VCaP (cell line): Measurements from ENCODE around the gene POLR1B.
"Not testable (repeated sequence)": the region's sequence is repeated elsewhere in the genome, so short reads cannot be mapped to it uniquely, and the experiment has no call there.

Source experiments
- H3K27ac ChIP-seq: fragments of 450-650 bp; 2 replicates; pipeline ENCODE4 v1.5.1; 2017
- TF ChIP-seq, protein P1 (sequence below): fragments of 450-650 bp; conservative IDR thresholded peaks from 2 replicates; pipeline ENCODE4 v1.5.1; 2017; ENCODE audit warnings: mild to moderate bottlenecking, moderate library complexity

Gene POLR1B

GRCh38 chr2:112516801-112517200 is 25.5 kb upstream of the POLR1B start:
- H3K27ac ChIP-seq: no peak overlapping the region
- TF ChIP-seq, protein P1, sequence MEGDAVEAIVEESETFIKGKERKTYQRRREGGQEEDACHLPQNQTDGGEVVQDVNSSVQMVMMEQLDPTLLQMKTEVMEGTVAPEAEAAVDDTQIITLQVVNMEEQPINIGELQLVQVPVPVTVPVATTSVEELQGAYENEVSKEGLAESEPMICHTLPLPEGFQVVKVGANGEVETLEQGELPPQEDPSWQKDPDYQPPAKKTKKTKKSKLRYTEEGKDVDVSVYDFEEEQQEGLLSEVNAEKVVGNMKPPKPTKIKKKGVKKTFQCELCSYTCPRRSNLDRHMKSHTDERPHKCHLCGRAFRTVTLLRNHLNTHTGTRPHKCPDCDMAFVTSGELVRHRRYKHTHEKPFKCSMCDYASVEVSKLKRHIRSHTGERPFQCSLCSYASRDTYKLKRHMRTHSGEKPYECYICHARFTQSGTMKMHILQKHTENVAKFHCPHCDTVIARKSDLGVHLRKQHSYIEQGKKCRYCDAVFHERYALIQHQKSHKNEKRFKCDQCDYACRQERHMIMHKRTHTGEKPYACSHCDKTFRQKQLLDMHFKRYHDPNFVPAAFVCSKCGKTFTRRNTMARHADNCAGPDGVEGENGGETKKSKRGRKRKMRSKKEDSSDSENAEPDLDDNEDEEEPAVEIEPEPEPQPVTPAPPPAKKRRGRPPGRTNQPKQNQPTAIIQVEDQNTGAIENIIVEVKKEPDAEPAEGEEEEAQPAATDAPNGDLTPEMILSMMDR: no peak

- H3K27ac ChIP-seq: no peak overlapping the region
- TF ChIP-seq, protein P1: no peak
These were observed 23.5 kb upstream of the POLR1B start for GRCh38 chr2:112518807-112519206.

DNA sequence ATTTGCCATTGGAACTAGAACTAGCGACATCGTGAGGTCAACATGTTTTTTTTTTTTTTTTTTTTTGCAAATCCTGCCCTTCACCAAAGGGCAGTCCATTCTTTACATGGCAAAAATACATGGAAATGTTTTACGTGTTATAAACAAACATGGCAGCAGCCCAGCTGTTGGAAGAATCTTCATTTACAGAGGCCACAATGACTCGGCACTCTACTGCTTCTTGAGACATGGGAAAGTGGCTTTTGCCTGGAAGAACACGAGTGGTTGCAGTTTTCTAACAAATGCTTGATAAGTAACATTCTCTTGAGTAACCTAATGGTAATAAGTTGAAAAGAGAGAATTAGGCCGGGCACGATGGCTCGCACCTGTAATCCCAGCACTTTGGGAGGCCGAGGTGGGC is 22.8 kb upstream of the POLR1B start:
- TF ChIP-seq, protein P1: no peak
- H3K27ac ChIP-seq: no peak overlapping the region

GRCh38 chr2:112520234-112520783 is 22.0 kb upstream of the POLR1B start:
- TF ChIP-seq, protein P1: no peak
- no peak overlapping the region for H3K27ac ChIP-seq

DNA sequence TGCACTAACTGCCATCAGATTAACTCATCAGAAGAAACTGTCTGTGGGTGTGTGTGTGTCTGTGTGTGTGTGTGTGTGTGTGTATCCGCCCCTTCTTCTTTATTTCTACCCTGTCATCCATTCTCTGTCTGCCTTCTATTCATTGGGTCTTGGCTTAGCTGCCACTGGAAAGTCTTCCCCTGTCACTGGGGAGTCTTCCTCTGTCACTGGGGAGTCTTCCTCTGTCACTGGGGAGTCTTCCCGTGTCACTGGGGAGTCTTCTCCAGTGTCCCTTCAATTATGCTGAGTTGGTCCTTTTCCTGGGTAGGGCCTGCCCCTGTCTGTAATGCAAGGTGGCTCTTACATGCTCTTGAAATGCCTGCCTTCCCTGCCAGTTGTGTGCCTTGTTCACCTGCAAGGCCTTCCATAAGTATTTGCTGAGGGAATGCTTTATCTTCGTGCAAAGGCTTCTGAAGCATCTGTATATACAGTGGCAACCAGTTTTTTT is 18.9 kb upstream of the POLR1B start:
- no peak overlapping the region for H3K27ac ChIP-seq
- TF ChIP-seq, protein P1: no peak

DNA sequence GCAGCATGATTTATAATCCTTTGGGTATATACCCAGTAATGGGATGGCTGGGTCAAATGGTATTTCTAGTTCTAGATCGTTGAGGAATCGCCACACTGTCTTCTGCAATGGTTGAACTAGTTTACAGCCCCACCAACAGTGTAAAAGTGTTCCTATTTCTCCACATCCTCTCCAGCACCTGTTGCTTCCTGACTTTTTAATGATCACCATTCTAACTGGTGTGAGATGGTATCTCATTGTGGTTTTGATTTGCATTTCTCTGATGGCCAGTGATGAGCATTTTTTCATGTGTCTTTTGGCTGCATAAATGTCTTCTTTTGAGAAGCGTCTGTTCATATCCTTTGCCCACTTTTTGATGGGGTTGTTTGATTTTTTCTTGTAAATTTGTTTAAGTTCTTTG is 18.0 kb upstream of the POLR1B start:
- not testable (repeated sequence) for H3K27ac ChIP-seq

- H3K27ac ChIP-seq: peak overlapping the region; percentile 63
These were observed 13.7 kb upstream of the POLR1B start for GRCh38 chr2:112528541-112528940.

GRCh38 chr2:112529757-112530156 is 12.5 kb upstream of the POLR1B start:
- TF ChIP-seq, protein P1: no peak
- H3K27ac ChIP-seq: peak overlapping the region; percentile 63

More at GRCh38 chr2:112528541-112528940, 13.7 kb upstream of the POLR1B start:
- TF ChIP-seq, protein P1: no peak
